Endothelial cell of umbilical vein (primary cell): ENCODE data around the gene DST.

Experiments used
- EZH2 ChIP-seq: IDR thresholded peaks from 2 replicates; pipeline ENCODE4 v1.6.1; 2012; ENCODE audit warnings: borderline replicate concordance, low read depth, mild to moderate bottlenecking, moderate library complexity, low read length, inconsistent platforms; ENCODE audit not compliant: severe bottlenecking
- MYC ChIP-seq: IDR thresholded peaks from one replicate; pipeline ENCODE4 v1.6.1; 2011; ENCODE audit warnings: mild to moderate bottlenecking, low read depth, low read length
- POLR2A ChIP-seq: IDR thresholded peaks from 2 replicates; pipeline ENCODE4 v1.6.1; 2012; ENCODE audit warnings: low read depth, mild to moderate bottlenecking, control low read depth, low read length
- TF ChIP-seq, protein P1 (sequence below), 2 donors: IDR thresholded peaks; 1 replicate in 1 of 2; 2 replicates in 1 of 2; pipeline ENCODE4 v1.5.1; 2011; ENCODE audit warnings: low read length in 2 of 2, mild to moderate bottlenecking in 2 of 2, moderate library complexity in 2 of 2, control low read depth in 1 of 2, inconsistent platforms in 1 of 2, low read depth in 1 of 2; ENCODE audit not compliant: insufficient read depth in 1 of 2; ENCODE audit errors: extremely low read depth in 1 of 2
- TF ChIP-seq, protein P2 (sequence below): IDR thresholded peaks from 2 replicates; pipeline ENCODE4 v1.6.1; 2011; ENCODE audit not compliant: insufficient read depth, insufficient read length

DNA sequence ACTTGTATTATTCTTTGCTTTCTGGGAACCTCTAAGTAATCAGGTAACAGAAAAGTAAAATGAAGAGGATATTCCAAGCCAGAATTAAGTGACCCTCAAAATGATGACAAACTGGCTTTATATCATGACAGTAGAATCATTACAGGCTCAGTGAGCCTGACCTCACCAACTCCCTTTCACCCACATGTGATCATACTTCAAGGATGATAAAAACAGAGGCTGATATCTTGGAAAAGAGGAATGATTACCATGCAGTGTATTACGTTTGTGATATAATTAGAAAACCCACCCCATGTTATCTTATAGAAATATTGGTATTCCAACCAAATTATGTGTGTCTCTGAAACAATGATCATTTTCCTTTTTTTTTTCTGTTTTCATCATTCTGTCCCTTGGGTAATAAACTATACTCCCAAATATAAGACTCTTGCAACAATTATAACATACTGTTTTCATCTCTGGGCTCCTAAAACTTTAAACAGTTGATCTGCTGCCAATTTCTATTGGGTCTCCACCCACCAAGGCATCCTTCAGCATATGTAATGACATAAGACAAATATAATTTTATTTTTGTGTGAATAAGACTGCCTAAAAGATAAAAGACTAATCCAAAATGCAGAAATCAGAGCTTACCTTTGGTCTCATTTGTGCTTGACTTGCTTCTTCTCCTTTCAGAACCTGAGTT, 115.7 kb downstream of the DST start:
- TF ChIP-seq, protein P1, sequence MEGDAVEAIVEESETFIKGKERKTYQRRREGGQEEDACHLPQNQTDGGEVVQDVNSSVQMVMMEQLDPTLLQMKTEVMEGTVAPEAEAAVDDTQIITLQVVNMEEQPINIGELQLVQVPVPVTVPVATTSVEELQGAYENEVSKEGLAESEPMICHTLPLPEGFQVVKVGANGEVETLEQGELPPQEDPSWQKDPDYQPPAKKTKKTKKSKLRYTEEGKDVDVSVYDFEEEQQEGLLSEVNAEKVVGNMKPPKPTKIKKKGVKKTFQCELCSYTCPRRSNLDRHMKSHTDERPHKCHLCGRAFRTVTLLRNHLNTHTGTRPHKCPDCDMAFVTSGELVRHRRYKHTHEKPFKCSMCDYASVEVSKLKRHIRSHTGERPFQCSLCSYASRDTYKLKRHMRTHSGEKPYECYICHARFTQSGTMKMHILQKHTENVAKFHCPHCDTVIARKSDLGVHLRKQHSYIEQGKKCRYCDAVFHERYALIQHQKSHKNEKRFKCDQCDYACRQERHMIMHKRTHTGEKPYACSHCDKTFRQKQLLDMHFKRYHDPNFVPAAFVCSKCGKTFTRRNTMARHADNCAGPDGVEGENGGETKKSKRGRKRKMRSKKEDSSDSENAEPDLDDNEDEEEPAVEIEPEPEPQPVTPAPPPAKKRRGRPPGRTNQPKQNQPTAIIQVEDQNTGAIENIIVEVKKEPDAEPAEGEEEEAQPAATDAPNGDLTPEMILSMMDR (IDR thresholded peaks at IDR 0.05; ENCODE audit: extremely low read depth in 1 of 2, insufficient read depth in 1 of 2, low read depth in 1 of 2, low read length in 2 of 2) = no peak
- TF ChIP-seq EZH2 = no peak
- TF ChIP-seq MYC = no peak
- no peak for TF ChIP-seq POLR2A
- TF ChIP-seq, protein P2, sequence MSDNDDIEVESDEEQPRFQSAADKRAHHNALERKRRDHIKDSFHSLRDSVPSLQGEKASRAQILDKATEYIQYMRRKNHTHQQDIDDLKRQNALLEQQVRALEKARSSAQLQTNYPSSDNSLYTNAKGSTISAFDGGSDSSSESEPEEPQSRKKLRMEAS = no peak
